Cardiac muscle cell (in vitro differentiated cells and primary cell): ENCODE measurements around the gene SAMSN1. TPM values are rescaled to one million over a fixed set of nuclear protein-coding genes. Genes with fewer than 3 reads are reported as not detected.
"Not testable (repeated sequence)": the region's sequence is repeated elsewhere in the genome, so short reads cannot be mapped to it uniquely, and the experiment has no call there.

ENCODE experiments used
- DNase-seq, 2 donors: peaks; one replicate each; pipeline versions ENCODE4 v3.0.0 to v3.0.0-alpha.2; 2010 to 2017; ENCODE audit warnings: low read depth in 1 of 2, low spot score in 1 of 2
- H3K27ac ChIP-seq: fragments of 200-600 bp; sonication (generic); 2 replicates; pipeline ENCODE4 v1.5.1; 2016
- H3K27me3 ChIP-seq: fragments of 200-600 bp; sonication (generic); 2 replicates; pipeline ENCODE4 v1.6.0; 2016; ENCODE audit warnings: control low read depth
- H3K36me3 ChIP-seq: fragments of 200-600 bp; sonication (generic); 2 replicates; pipeline ENCODE4 v1.5.1; 2016; ENCODE audit warnings: control low read depth
- H3K4me1 ChIP-seq: fragments of 200-600 bp; sonication (generic); 2 replicates; pipeline ENCODE4 v1.8.1; 2017; ENCODE audit warnings: low read depth, mild to moderate bottlenecking, mixed run types
- H3K4me3 ChIP-seq: fragments of 200-600 bp; sonication (generic); 2 replicates; pipeline ENCODE4 v1.5.1; 2016; ENCODE audit warnings: mild to moderate bottlenecking
- H3K9me3 ChIP-seq: fragments of 200-600 bp; sonication (generic); 2 replicates; pipeline ENCODE4 v1.5.1; 2017; ENCODE audit warnings: low read depth, mild to moderate bottlenecking, control low read depth
- CTCF ChIP-seq: IDR thresholded peaks from 2 replicates; pipeline ENCODE4 v1.5.1; 2012; ENCODE audit warnings: low read depth, mild to moderate bottlenecking, low read length
- polyA plus RNA-seq: library from polyadenylated mRNA; unstranded; fragments of >200 nt; fragmentation: Nextera tagmentation; extraction: Ambion mirVana; gene quantifications from 2 replicates; pipeline ENCODE4 v1.2.1, GENCODE V29; 2016
- total RNA-seq: library from RNA; depleted of rRNA; stranded (reverse); fragments of >200 nt; gene quantifications from 2 replicates; pipeline ENCODE4 v1.2.3, GENCODE V29; 2016

Gene SAMSN1
- total and polyA plus RNA-seq, 2 experiments from 2014 or later, result 0.42 to 1.0 TPM

- Histone ChIP-seq H3K27ac (no peak overlapping the region), H3K4me1 (no peaks in the 10 kb centered on the region), H3K27me3 (no peaks in the 10 kb centered on the region), H3K36me3 (no peaks in the 10 kb centered on the region), H3K9me3 (no peaks in the 10 kb centered on the region), H3K4me3 (no peak overlapping the region)
- no peak for DNase-seq
- TF ChIP-seq CTCF, result no peak
Observed at GRCh38 chr21:14553422-14553821, 7.3 kb upstream of the SAMSN1 start.

DNA sequence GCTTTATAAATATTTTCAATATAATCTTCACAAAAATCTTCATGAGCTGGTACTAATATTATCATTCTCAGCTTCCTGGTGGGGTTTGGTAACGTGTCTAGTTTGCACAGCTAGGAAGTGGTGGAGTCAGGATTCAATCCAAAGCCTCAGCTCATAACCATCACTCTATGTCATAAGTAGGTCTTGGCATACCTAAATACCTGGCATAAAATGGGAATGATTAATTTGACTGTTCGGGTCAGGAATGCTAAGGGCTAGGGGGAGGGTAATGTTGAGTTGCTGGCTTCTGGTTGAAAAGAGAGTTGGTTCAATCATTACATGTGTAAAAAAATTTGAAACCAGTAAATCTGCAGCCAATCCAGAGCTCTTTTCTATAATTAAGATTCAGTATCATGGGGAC is 5.6 kb upstream of the SAMSN1 start:
- H3K9me3 ChIP-seq, result no peaks in the 10 kb centered on the region
- H3K4me1 ChIP-seq, result no peaks in the 10 kb centered on the region
- DNase-seq, result no peak
- no peak overlapping the region for H3K27ac ChIP-seq
- H3K36me3 ChIP-seq, result no peaks in the 10 kb centered on the region
- H3K27me3 ChIP-seq, result no peaks in the 10 kb centered on the region
- TF ChIP-seq CTCF, result no peak
- H3K4me3 ChIP-seq, result no peak overlapping the region

- no peaks in the 10 kb centered on the region for H3K36me3 ChIP-seq
- H3K27ac ChIP-seq, result no peak overlapping the region
- no peak overlapping the region for H3K4me3 ChIP-seq
- no peaks in the 10 kb centered on the region for H3K4me1 ChIP-seq
- no peak for DNase-seq
- no peaks in the 10 kb centered on the region for H3K9me3 ChIP-seq
- TF ChIP-seq CTCF, result no peak
- no peaks in the 10 kb centered on the region for H3K27me3 ChIP-seq
Observed at GRCh38 chr21:14550135-14550534, 4.0 kb upstream of the SAMSN1 start.

DNA sequence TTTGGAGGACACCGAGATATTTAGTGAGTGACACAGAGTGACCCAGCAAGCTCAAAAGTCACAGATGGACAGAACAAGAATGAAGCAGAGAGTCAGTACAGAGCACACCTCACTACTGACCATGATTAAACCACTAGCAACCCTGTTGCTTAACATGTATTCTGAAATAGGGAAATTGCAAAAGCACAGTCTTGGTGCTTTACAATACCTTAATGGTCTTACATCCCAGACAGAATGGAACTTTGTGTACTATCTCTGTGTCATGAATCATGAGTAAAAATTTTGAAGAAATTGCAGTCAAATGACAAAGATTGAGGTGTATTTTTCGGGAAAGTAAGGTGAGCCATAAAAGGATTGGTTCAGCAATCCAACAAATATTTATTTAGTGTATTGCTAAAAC is 2.7 kb upstream of the SAMSN1 start:
- TF ChIP-seq CTCF, result no peak
- H3K9me3 ChIP-seq, result no peaks in the 10 kb centered on the region
- H3K4me3 ChIP-seq, result no peak overlapping the region
- H3K27ac ChIP-seq, result no peak overlapping the region
- DNase-seq, result peak in 1 of 2 donors; percentile 52
- no peaks in the 10 kb centered on the region for H3K4me1 ChIP-seq
- H3K27me3 ChIP-seq, result no peaks in the 10 kb centered on the region
- no peaks in the 10 kb centered on the region for H3K36me3 ChIP-seq

DNA sequence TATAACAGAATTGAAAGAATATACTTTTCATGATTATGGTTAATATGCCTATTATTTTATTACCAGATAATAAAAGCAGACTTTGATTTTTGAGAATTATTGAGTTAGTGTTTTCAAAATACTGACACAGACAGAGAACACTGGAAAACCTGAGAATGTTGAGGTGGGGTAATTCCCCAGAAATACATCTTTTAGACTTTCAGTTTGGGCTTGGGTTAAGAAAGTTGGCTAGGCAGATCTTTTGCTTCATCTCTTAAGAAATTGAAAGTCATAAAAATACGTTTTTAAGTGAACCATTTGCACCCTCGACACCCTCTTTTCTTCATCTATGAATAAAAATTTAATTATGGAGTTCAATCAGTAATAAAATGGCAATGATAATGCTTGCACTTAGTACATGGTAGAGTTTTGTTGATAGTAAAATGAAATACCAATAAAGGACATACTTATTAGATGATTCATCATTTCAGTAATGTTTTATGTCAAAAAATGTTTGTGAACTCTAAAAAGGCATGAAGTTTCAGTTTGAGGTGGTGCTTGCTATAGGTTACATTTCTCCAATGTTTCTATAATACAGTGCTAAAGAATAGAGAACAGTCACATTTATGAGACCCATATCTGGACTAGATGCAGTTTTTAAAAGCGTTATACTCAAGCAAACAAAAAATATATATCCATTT is 1.9 kb upstream of the SAMSN1 start:
- Histone ChIP-seq H3K36me3 (no peaks in the 10 kb centered on the region), H3K27ac (no peak overlapping the region), H3K27me3 (no peaks in the 10 kb centered on the region), H3K9me3 (no peaks in the 10 kb centered on the region), H3K4me1 (no peaks in the 10 kb centered on the region), H3K4me3 (no peak overlapping the region)
- TF ChIP-seq CTCF, result no peak
- DNase-seq, result no peak

GRCh38 chr21:14546719-14547118 is 604 bp upstream of the SAMSN1 start:
- not testable (repeated sequence) for H3K4me3 ChIP-seq, H3K36me3 ChIP-seq, H3K4me1 ChIP-seq

More at GRCh38 chr21:14546719-14547118, 604 bp upstream of the SAMSN1 start:
- H3K27me3 ChIP-seq, H3K27ac ChIP-seq, H3K9me3 ChIP-seq, DNase-seq: not testable (repeated sequence)
